HG02623 (cell line): Measurements from ENCODE around the gene H19.

Source experiments
- ATAC-seq: cut with Tn5 transposase; IDR thresholded peaks from one replicate; pipeline ENCODE4 v1.9.1; 2021; ENCODE audit warnings: moderate library complexity; ENCODE audit not compliant: unreplicated experiment

The H19 gene

DNA sequence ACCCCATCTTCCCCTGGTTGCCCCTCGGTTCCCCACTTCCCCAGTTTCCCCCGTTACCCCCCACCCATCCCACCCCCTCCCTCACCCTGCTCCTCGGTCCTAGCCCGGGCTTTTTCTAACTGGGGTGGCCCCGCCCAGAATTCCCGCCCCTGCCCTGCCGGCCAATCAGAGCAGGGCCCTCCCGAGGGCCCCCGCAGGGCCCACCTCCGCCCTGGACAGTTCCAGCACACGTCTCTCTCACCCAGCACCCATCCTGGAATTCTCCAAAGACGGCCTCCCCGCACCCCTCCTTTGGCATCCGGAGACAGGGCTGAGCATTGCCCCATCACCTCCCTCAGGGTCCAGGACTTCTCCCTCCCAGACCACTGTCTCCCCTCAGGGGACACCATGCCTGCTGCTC, at the start of gene H19:
H19 (minus strand) TSS at position 88 of the 400 bp plus-strand sequence.
- no peak for ATAC-seq

DNA sequence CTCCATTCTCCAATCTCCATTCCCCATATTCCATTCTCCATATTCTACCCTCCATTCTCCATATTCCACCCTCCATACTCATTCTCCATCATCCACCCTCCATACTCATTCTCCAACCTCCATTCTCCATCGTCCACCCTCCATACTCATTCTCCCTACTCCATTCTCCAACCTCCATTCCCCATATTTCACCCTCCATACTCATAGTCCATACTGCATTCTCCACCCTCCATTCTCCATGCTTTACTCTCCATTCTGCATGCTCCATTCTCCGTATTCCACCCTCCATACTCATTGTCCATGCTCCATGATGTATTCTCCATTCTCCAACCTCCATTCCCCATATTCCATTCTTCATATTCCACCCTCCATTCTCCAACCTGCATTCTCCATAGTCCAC, 44.3 kb upstream of the H19 start:
- no peak for ATAC-seq

DNA sequence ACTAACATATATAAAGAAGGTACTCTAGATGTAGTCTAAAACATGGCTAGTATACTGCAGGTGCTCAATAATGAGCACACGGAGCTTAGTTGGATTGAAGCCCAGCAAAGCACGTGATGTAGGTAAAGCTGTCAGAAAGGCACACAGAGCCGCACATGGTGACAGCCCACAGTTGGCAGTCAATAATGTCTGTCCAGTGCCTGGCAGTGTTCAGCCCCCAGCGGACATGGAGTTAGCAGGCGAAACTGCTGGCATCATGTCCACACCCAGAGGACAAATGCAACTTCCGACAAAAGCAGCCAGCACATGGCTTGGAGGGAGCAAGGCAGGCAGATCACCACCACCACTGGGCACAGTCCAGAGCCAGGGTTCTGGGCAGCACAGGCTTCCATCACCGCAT, 43.5 kb upstream of the H19 start:
- no peak for ATAC-seq

DNA sequence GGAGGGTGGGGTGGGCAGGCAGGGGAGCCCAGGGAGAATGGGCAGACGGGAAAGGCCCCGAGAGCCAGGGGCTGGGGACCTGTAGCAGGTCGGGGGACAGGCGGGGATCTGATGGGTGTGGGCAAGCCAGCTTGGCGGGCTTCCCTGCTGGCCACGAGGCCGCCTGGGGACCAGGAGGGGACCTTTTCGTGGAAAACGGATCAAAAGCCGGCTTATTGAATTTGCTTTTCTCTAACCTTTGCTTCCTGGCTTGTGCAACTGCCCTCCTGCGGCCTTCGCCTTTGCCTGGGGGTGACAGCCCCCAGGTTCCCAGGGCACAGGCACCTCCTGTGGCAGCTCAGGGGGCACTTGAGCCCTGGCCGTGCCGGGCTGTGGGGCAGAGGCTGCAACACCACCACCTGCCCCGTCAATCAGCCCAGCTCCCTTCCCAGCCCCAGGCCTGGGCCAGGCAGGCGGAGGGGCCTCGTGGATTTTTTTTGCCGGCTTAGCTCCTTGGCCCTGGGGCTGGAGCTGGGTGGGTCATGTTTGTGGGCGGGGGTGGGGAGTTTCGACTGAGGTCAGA, 41.6 kb upstream of the H19 start:
- ATAC-seq, result no peak

DNA sequence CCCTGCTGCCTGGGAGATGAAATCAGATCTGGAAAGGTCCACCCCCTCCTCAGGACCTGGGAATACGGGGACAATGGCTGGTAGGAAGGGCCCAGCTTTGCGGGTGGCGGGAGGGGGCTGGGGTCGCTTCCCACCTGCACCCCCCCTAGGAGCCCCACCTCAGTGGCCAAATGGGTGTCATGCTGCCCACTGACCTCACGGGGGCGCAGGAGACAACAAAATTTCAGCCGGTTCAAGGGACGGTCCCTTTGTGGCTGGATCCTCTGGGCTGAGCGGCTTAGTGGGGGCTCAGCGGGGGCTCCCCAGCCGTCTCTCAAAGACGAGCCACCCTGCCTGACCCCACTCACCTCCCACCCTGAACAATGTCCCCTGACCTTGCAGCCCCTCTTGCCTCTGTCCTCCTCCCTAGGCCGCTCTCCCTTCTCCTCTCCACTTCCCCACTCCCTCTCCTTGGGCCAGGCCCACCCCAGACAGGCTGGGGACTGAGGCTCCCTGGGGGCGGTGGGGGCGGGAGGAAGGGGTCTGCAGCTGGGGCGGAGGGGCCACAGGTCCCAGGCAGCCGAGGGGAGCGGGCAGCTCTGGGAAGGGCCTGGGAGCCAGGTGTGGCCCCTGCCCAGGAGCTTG, 39.3 kb upstream of the H19 start:
- ATAC-seq, result no peak

DNA sequence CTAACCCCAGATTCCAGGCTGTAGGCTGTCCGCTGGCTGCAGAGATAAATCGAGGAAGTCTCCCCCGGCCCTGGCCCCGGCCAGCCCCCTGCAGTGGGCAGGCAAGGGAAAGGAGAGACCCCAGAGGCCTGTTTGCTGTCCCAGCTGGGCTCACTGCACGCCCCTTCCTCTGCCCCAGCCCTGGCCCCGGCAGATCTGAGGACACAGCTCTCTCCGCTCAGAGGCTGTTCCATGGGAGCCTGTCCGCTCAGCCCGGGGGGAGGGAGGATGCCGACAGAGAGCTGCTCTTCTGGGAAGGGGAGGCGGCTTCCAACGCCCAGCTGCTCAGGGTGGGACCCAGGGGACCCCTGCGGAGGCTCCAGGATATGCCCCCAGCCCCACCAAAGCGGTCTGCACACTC, 37.7 kb upstream of the H19 start:
- ATAC-seq, result no peak

DNA sequence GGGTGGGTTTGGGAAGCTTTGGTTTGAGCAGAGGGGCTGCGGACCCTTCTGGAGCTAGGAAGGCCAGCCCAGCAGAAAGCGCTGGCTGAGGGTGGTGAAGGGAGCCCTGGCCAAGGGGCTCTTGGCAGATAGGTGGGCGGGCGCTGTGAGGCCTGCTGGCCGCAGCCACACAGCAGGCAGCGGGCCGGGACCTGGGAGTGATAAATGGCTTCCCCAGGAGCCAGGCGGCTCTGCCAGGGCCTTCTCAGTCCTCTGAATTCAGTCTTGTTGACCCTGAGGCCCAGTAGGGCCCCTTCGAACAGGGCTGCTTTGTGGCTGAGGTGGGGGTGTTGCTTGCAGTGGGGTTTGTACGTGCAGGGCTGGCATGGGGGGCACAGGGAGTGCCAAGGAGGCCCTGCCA, 33.4 kb upstream of the H19 start:
- ATAC-seq, result no peak

DNA sequence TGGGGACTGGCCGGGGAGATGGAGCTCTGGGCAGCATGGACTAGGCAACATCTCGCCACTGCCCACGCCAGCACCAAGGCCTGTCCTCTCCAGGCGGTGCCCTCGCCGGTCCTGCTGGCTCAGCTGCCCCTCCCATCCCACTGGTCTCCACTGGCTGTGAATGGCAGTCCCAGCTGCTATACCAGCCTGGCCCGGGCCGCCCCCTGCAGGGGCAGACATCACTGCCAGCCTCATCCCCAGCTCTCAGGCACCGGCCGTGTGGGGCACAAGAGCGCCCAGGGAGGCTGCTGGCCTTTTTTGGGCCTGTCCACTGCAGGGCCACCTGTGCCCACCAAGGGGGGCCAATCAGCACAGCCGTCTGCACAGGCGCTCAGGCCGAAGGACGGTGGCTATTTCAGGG, 30.1 kb upstream of the H19 start:
- ATAC-seq, result no peak

DNA sequence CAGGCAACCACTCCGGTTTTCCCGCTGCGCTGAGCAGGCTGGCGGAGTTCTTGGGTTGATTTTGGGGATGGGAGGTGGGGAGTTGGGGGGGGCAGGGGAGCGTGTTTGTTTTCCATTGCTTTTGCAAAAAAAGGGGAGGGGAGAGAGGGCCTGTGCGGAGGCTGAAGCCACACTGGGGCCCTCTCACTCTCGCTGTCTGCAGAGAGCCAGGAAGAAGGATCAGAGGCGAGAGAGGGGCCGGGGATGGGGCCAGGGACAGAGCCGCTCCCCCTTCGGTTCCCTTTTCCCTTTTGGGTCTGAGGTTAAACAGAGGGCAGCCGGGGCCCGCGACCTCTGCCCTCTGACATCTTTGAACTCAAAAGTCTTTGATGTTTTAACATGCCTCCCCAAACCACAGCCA, 17.4 kb upstream of the H19 start:
- ATAC-seq, result no peak

DNA sequence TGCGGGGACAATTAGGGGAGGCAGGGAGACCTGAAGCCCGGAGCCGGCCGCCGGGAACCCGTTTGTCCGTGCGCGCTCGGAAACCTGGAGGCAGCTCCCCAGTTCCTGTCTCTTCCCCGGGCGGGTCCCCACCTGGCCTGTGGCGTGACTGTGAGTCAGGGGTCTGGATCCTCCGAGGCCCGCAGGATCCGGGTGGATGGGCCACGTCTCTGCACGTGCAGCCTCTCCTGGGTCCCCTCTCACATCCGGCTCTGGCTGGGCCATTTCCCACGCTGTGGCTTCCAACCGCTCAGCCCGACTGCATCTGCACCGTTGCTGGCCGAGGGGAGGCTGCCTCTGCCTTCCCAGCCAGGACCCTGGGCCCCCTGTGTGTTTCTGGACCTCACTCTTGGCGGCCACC, 14.8 kb upstream of the H19 start:
- ATAC-seq, result no peak

DNA sequence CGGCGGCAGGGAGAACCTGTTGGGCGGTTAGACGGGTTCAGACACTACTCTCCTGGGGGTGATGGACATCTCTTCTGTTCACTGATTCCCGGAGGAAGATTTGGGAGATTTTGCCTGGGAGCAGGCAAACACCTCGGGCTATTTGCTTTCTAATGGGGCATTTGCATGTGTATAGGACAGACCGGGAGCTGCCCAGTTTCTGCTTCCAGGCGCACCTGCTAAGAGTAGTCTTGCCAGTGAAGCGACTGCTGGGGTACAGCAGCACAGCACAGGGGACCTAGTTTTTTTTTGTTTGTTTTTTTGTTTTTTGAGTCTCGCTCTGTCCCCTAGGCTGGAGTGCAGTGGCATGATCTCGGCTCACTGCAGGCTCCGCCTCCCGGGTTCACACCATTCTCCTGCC, 6.8 kb upstream of the H19 start:
- ATAC-seq, result no peak

DNA sequence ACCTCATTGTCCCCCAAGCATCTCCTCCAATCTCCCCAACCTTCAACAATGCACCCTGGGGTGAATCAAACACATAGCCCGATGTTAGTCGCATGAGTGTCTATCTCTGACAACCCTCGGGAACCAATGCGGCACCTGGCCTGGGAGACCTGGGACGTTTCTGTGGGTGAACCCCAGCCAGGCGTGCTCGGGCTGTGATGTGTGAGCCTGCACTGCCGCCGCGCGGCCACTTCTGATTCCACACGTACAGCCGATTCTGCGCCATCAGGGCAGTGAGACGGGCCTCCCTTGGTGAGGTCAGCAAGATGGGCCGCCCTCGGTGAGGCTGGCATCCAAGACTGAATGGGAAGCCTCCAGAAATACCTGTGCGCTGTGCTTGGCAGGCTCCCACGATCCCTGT, 5.2 kb upstream of the H19 start:
- ATAC-seq, result no peak

DNA sequence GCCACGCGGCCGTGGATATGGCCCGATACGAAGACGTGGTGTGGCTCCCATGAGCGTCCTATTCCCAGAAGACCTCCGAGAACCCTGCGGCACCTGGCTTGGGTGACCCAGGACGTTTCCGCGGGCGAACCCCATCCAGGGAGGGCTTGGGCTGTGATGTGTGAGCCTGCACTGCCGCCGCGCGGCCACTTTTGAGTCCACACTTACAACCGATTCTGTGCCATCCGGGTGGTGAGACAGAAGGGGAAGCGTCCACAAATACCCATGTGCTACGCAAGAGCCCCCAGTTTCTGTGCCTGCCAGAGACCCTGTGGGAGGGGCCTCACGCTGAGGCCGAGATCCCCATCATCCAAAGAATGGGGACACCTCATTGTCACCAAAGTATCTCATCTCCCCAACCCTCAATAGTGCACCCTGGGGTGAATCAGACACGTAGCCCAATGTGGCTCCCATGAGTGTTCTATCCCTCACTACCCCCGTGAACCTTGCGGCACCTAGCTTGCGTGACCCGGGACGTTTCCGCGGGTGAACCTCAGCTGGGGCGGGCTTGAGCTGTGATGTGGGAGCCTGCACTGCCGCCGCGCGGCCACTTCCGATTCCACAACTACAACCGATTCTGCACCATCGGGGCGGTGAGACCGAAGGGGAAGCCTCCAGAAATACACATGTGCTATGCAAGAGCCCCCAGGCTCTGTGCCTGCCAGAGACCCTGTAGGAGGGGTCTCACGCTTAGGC, 4.6 kb upstream of the H19 start:
- ATAC-seq, result no peak

DNA sequence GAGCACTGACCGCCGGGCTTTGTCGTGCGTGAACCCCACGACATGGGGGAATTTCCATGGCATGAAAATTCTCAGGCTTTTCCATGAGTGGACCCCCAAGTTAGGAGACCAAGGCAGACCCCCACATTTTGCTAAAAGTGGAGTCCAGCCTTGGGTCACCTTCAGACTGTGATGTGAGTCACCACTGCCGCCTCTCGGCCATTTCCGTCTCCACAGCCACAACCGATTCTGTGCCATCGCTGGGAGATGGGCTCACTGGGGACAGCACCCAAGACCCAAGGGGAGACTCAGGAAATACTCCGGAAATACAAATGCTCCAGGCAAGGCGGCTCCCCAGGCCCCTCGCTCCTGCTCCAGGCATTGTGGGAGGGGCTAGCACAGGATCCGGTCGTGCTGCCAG, 1.2 kb upstream of the H19 start:
- no peak for ATAC-seq

DNA sequence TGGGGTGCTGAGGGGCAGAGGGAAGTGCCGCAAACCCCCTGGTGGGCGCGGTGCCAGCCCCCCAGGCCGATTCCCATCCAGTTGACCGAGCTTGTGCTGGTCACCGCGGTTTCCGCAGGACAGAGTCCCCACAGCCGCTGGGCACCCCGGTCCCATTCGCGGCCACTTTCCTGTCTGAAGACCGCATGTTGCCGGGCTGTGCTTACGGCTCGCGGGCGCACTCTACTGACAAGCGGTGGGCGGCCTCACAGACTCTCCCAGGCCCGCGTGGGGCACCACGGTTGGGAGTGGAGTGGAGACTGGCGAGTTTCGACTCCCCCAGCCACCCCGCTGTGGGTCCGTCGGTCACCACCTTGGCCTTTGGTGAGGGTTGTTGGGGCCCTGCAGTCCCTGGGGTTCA, 648 bp upstream of the H19 start:
- no peak for ATAC-seq

DNA sequence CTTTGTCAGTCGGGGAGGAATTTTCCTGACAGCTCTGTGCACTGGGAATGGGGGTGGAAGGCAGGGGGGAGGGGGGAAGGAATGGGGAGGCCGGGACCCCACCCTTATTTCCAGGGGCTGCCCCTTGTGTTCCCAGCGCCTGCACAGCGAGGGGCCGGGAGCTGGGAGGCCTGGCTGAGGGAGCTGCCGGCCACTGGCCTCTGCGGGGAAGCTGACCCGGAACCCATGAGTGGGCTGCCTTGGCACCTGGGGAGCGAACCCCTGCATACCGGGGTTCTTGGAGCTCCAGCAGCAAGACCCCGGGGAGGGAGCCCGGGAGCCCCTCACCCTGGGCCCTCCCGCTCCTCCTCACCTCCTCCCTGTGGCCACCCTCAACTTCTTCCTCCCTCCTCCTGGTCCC, 3.5 kb downstream of the H19 start:
- no peak for ATAC-seq

DNA sequence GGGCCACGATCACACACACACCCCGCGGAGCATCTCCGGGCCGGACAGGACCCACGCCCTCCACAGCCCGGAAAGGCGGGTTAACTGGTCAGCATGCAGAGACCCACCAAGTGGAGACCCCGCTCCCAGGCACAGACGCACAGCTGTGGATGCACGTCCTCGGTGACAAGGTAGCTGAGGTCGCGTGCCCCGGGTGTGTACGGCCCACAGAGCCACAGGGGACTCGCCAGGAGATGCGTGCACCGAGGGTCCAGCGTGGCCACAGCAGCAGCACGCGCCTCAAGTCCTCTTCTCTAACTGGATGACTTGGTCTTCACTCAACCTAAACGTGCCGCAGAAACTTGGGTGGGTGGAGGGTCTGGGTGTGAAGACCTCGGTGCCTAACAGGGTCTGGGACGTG, 5.5 kb downstream of the H19 start:
- ATAC-seq, result no peak

DNA sequence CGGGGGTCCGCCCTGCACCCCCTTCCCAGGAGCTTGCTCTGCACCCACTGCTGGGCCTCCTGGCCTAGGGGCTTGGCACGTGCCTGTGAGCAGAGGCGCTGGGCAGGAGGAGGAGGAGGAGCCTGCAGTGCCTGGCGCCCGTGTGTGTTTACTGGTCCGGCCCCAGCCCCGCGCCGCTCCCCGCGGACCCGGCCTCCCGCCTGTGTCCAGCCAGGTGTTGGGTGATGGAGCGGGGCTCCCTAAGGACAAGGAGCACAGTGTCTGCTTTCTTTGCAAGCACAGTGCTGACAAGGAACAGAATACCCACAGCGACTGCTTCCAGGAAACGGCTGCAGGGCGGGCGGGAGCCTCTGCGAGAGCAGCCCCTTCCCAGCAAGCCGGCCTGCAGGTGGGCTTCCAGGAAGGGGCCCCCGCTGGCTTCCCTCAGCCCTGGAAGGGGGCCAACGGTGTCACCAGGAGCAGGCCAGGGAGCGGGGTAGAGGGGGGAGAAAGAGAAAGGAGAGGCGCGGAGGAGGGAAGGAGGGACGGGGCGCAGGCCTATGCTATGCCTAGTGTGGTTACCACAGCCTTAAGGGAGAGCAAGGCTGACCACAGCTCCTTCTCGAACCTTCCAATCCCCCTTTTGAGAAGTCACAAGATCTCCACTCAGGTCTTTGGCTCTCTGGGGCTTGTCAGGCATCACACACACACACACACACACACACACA, 6.6 kb downstream of the H19 start:
- ATAC-seq, result no peak

DNA sequence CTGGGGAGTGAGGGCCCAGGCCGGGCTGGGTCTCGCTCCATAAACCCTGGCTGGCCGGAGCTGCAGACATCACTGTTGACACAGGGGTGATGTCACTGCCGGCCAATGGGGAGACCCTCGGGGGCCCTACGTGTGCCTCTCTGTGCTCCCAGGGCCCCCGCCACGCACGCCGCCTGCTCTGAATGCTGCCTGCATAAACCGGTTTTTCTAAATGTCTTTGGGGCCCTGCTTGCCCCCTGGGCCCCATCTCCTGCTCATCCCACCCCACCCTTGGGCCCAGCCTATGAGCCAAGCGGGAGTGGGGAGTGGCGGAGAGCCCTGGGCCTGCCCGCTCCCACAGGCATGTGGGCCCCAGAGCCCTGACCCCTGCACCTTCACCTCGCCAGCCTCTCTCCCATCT, 7.7 kb downstream of the H19 start:
- no peak for ATAC-seq

DNA sequence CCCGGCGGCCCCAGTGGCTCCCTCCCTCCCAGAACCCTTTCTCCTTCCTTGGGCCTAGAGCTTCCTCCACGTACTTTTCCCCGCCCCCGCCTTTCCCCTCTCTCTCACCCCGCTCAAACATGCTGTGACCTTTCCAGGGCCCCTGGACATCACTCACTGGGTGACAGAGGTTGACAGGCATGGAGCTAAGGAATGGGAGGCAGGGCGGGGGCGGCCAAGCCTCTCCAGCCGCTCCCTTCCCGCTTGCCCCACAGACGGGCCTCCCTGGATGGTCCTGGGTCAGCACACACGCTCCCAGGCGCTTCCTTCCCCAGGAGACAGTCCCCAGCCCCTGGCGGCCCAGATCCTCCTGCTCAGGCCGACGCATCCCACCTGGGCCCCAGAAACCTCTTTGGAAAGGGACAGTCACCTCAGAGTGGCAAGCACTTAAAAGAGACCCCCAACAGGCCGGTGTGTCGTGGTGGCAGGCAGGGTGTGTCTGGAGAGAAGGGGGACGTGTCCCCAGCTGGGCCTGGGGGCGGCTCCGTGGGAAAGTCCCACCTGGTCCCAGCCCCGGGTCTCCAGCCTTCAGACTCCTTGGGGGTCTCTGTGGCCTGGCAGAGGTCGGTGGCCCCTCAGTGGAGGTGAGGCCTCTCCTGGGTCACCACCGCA, 8.8 kb downstream of the H19 start:
- ATAC-seq, result no peak

DNA sequence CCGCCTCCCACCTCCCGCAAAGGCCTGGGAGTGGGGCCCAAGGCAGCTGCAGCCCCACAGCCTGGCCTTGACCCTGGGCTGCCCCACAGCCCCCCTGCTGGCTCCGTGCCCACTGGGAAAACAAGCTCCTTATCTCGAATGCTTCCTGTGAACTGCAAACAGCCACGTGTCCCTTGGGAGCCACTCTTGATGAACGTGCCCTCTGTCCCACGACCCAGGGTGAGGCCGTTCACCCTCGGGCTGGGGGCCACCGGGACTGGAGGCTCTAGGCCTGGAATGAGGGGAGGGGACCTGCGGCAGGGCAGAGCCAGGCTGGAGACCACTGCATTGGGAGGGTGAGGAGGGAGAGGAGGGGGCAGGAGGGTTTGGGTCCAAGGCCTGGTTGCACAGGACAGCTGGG, 9.5 kb downstream of the H19 start:
- ATAC-seq, result no peak

DNA sequence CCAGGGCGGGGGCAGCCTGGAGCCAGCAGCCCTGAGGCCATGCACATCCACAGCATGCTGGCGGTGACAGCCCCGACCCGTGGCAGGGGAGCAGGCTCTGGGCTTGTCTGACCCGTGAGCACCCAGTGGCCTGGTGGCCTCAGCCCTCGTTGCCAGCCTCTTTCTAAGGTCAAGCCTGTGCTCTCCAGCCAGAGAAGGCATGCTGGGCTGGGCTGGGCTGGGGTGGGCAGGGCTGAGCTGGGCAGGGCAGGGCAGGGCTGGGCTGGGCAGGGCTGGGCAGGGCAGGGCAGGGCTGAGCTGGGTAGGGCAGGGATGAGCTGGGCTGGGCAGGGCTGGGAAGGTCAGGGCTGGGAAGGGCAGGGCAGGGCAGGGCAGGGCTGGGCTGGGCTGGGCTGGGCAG, 10.6 kb downstream of the H19 start:
- ATAC-seq, result no peak
